SIG-M5 treated with dmso at 0.1 percent for 504 hours (cell line): Measurements from ENCODE around the gene SAA4.
A peak's percentile ranks its signal among the peaks of the same experiment; 100 is the strongest.
"Not testable (repeated sequence)": the region's sequence is repeated elsewhere in the genome, so short reads cannot be mapped to it uniquely, and the experiment has no call there.

Experiments
- DNase-seq: peaks from one replicate; lab custom pipeline; 2025; ENCODE audit not compliant: unreplicated experiment; lab: John Stamatoyannopoulos, UW

The SAA4 gene

DNA sequence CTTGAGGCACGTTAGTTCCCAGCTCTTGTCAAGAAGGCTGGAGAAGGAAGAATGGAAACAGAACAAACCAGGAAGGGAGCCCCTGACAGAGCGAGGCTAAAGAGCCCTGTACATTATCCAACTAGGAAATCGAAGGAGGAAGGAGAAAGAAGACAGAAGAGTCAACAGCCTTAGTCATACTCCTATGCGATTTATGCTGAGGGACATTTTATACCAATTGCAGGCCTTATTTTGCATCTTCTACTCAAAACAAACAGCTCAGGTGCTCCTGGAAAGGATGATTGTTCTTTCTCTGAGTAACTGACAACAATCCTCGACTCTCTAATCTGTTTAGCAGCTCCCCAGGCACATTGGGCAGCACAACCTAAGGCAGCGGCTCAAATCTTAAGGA, 10.6 kb upstream of the SAA4 start:
- DNase-seq, result not testable (repeated sequence)

DNA sequence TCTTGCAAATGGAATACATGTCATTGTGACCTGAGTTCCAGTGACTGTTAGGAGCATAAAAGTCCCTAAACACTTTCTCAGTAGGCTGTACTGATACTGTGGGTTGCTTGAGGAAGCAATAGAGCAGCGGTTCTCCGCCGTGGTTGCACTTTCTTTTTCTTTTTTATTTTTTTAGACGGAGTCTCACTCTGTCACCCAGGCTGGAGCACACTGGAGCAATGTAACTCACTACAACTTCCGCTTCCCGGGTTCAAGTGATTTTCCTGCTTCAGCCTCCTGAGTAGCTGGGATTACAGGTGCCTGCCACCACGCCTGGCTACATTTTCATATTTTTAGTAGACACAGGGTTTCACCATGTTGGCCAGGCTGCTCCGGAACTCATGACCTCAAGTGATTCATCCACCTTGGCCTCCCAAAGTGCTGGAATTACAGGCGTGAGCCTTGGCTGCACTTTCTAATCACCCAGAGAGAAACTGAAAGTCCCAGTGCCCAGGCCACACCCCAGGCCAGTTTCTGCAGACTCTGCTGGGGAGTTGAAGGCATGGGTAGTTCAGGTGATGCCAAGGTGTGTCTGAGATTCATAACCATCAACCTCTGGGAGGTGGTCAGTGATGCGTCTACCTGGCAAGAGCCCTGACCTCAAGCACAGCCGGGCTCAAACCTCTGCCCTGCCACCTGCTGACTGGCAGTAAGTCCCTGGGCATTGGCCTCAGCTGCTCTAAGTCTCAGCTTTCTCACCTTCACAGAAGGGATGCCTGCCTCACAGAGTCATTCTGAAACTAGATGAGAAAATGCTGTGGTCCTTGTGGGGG, 10.0 kb upstream of the SAA4 start:
- DNase-seq, result not testable (repeated sequence)

DNA sequence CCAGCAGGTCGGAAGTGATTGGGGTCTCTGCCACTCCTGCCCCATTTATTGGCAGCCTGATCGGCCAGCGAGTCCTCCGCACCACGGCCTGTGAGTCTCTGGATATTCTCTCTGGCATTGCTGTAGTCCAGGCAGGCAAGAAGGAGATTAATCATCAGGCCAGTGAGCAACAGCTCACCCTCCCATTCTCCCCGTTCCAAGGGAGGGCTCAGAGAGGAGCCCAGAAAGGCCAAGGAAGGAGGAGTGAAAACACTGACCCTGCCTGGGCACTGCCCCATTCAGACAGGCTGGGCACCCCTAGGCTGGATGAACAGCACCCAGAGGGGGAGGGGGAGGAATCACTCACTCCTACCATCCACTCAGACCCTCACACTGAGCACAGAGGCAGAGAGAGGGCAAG, 8.8 kb upstream of the SAA4 start:
- no peak for DNase-seq

DNA sequence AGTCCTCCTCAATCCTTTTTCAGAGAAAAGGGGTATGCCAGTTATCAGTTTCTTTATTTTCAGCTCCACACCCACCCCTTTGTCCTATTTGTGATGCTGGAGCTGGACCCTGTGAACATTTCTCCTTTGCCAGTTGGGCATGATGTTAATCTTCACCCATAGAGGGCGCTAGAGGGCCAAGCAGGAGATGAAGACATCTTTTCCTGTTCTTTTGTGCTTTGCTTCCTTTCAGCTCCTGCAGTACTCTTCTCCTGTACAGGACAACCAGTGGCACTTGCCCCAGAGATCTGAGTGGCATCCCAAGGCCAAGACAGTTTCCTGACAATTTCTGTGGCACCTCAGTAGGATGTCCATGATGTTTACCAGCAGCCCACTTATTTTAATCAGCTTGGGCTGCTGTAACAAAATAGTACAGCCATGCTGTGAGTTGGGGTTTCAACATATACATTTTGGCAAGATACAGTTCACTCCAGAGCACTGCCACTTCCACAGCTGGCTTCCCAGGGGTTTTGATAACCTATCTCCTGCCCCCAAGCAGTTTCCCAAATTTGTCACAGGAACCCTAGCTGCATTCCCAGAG, 7.3 kb upstream of the SAA4 start:
- peak; percentile 67 for DNase-seq

DNA sequence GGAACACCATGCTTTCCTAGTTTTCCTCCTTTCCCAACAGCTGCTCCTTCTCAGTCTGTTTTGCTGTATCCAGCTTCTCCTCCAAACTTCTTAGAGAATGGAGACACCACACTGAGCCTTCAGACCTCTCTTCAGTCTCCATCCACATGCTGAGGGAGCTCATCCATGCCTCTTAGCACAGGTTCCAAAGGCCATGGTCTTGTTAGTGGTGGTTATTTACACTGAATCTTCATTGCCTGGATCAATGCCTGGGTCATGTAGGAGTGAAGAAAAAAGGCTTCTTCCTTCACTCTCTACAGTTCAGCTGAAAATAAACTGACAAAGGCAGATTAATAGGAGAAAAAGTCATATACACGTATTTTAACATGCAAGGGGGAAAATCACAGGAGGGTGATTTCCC, 3.1 kb upstream of the SAA4 start:
- no peak for DNase-seq

DNA sequence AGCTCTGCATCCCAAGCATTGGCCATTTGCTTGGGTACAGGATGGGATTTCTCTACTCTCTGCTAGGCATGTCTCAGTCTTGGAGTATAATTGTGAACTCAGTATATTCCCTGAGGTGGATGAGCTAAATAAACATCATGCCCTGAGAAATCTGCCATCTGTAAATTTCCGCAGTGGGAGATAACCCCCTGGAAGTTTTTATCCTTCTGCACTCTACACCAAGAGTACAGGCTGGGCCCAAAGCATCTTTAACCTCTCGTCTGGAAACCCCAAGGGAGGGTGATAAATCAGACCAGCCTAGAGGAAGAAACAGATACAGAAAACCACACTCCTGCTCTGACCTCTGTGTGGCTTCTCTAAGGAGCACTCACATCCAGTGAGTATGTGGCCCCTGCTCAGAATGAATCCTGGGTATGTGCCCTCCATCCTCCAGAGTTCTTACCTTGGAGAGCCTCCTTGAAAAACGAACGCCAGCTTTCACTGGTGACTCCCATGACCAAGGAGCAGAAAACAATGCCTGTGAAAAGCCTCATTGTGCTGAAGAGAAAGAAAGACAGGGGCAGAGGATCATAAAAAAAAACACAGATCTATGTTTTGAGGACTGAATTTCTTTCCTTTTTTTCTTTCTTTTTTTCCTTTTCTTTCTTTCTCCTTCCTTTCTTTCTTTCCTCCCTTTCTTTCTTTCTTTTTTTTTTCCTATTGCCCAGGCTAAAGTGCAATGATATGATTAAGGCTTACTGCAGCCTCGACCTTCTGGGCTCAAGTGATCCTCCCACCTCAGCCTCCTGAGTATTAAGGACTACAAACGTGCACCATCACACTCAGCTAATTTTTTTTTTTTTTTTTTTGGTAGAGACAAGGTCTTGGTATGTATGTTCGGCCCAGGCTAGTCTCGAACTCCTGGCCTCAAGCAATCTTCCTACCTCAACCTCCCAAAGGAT, 938 bp downstream of the SAA4 start:
- DNase-seq, result no peak

DNA sequence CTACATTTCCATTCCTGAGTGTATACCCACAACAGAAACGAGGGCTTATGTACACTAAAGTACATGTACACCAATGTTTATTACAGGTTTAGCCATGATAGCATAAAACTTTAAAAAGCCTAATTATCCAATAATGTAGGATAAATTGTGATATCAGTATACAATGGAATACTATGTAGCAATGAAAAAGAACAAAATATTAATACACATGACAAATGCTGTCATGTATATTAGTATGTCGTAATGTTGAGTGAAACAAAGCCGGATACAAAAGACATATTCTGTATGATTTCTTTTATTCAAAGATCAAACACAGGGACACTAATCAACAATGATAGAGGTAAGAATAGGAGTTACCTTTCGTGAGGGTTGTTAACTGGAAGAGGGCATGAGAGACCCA, 2.7 kb downstream of the SAA4 start:
- DNase-seq, result no peak

DNA sequence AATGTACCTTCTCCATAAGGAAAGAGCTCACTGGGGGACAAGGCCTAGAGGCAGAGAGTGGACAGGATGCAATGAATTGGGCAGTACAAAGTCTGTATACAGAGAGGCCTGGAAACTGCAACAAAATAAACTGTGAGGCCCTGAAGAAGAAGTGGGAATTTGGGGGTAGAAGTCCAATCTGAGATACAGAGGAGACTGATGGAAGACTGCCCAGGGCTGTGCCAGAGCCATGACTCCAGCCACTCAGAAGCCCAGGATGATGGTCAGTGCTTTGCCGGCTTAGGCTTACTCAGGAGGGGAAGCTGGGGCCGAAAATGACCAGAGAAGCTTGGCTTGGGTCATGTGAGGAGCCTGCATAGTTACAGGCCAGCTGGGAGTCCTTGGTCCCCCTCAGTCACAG, 5.7 kb downstream of the SAA4 start:
- DNase-seq, result no peak

DNA sequence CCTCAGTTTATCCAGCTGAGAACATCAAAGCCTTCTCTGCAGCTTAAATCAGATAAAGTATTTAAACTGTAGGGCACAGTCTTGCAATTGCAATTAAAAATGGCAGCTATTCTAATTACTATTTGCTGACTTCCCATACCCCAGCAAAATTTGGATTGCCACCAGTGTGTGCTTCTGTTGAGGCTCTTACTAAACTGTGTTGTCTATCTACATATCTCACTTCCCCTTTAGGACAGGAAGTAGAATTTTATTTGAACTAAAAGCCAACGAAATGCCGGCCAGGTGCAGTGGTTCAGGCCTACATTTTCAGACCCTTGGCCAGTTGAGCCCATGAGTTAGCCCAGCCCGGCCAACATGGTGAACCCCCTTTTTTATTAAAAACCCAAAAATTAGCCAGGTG, 7.1 kb downstream of the SAA4 start:
- peak; percentile 19 for DNase-seq

DNA sequence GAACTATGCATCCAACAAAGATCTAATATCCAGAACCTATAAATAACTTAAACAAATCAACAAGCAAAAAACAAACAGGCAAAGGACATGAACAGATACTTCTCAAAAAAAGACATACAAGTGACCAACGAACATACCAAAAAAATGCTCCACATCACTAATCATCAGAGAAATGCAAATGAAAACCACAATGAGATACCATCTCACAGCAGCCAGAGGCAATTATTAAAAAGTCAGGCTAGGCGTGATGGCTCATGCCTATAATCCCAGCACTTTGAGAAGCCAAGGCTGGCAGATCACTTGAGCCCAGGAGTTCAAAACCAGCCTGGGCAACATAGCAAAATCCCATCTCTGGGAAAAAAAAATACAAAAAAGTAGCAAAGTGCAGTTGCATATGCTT, 10.7 kb downstream of the SAA4 start:
- no peak for DNase-seq

DNA sequence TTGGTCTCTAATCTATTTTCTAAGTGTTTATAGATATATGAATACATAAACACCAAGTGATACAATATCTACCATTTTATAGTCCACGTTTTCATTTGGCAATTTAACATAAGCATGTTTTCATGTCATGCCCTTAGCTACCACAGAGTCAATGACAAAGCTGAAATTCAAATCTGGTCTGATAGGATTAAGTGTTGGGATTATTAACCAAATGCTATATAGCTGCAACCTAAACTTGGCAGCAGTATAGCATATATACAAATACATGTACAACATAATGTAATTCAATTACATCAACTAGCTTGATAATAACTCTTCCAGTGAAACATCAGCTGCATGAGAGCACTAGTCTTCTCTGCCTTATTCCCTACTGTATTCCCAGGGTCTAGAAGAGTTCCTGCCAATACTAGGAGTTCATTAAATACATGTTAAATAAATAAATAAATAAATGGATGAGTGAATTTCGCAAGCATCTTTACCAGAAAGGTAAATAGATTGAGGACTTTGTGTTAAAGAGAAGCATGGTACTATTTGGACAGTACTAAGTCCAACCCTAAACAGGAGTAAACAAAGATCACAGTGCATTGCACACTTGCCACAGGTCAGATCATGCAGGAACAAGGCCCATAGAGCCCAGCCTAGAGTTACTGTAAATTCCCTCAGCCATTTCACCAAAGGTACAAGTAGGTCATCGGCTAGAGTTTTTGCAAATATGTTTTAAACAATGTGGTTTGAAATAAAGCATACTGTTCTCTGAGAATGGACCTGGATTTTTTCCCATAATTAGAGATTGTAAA, 12.8 kb downstream of the SAA4 start:
- no peak for DNase-seq

DNA sequence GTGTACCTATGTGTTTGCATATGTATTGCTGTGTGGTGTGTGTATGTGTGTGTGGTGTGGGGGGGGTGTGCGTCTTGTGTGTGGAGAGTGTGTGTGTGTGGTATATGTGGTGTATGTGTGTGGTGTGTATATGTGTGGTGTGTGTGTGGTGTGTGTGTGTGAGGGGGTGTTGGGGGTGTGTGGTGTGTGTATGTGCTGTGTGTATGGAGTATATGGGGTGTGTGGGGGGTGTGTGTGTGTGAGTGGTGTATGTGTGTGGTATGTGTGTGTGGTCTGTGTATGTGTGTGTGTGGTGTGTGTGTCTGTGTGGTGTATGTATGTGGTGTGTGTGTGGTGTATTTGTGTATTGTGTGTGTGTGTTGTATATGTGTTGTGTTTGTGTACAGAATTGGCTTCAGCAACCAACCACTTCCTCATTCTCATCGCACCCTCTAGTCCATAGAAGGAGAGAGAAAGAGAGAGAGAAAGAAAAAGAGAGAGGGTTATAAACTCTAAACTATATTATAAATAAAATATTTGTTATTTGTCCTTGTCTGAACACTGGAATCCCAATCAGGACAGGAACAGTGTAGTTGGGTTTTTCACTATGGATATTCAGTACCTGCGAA, 13.7 kb downstream of the SAA4 start:
- no peak for DNase-seq

DNA sequence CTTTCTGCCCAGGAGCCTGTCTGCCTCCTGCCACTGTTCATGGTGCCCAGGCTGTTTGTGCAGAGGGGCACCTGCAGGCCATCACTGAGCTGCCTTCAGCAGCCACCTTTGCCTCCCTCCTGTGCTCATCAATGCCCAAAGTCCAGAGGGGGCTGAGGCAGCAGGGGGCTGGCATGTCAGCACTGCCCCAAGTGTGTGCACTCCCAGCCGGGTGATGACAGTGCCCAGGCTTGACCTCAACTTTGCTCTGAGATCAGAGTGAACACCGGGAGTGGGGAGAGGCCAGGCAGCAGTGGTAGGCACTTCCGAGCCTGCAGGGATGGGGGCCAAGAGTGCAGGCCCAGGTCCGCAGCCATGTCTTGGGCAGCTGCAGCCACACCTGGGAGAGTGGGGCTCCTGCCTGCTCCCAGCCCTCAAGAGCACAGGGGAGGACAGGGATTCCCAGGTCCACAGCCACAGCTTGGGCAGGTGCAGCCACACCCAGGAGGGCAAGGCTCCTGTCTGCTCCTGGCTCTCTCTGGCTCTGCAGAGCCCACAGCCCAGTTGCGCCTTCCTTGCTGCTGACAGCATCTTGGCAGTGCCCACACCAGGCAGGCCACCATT, 15.2 kb downstream of the SAA4 start:
- DNase-seq, result no peak

DNA sequence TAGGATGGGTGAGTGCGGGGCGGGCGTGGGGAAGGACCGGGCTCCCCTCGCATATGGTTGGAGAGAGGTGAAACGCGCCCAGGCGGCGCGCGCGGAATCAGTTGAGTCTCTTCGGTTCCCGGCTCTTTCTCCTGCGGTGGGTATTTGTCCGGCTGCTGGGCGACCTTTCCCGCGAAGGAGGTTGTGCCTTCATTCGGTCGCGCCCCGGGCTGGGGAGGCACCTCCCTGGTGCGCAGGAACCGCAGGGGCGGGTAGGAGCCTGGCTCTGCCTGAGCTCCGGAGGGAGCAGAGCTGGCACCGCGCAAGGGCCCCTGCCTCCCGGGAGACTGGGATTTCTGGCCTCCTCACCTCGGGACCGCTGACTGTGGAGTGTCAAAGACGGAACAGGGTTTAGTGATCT, 27.5 kb downstream of the SAA4 start:
- DNase-seq, result no peak

DNA sequence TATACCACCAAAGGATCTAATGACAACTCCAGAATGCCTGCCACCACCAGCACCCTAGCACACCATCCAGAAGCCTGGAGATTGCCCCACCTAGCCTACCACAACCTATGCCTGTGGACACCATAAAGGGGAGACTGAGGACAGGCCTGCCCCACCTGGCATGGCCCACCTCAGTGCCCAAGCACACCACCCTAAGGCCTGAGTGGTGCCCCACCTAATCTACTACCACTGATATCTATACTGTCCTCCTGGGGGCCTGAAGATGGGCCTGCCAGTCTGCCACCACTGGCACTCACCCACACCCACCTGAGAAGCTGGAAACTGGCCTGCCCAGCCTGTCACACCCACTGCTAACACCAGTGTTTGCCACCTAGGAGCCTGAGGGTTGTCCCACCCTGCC, 31.8 kb downstream of the SAA4 start:
- DNase-seq, result no peak

DNA sequence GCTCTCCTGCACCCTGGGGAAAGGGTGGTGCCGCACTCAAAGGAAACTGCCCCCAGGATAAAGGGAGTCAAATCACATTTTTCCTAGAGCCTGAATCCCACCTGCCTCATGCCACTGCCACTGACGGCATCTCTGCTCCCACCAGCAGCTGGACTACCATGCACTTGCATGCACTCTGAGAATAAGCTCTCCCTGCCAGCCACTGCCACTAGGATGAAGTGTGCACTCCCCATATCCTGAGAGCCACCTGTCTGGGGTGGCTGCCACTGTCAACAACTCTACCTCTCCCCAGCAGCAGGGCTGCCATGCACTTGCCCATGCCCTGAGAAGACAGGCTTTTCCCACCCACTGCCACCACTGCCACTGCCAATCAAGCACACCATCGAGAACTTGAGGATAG, 32.4 kb downstream of the SAA4 start:
- no peak for DNase-seq

DNA sequence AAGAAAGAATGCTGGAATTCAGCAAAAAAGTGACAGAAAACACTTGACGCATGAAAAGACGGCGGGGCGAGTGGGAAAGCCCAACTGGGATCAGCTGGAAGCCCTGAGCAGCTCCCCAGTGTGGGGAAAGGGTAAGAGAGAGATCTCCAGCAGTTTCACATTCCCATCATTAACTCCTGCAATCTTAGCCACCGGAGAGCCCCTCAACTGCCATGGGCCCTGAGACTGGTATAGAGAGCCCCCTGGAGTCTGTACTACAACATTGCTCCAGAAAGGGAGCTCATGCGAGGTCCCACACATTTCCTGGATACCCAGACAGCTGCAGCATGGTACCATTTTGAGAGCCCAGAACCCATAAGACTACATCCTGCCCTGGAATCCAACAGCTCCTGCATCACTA, 32.9 kb downstream of the SAA4 start:
- peak; percentile 3 for DNase-seq

DNA sequence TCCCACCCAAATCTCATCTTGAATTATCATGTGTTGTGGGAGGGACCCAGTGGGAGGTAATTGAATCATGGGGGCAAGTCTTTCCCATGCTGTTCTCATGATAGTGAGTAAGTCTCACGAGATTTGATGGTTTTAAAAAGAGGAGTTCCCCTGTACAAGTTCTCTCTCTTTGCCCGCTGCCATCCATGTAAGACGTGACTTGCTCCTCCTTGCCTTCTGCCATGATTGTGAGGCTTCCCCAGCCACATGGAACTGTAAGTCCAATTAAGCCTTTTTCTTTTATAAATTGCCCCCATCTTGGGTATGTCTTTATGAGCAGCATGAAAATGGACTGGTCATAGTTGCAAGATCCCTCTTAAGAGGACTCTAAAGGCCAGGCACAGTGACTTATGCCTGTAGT, 38.9 kb downstream of the SAA4 start:
- not testable (repeated sequence) for DNase-seq

DNA sequence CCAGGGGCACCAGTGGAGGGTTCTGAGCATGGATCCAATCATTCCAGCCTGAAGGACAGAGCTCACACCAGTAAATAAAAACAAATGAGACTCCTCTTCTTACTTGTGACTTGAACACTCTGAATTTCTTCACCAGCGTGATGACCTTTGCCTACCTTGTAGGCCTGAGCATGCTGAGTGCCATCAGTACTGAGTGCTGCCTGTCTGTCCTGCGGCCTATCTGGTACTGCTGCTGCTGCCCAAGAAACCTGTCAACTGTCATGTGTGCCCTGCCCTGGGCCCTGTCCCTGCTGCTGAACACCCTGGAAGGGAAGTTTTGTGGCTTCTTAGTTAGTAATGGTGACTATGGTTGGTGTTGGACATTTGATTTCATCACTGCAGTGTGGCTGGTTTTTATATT, 40.1 kb downstream of the SAA4 start:
- DNase-seq, result no peak

DNA sequence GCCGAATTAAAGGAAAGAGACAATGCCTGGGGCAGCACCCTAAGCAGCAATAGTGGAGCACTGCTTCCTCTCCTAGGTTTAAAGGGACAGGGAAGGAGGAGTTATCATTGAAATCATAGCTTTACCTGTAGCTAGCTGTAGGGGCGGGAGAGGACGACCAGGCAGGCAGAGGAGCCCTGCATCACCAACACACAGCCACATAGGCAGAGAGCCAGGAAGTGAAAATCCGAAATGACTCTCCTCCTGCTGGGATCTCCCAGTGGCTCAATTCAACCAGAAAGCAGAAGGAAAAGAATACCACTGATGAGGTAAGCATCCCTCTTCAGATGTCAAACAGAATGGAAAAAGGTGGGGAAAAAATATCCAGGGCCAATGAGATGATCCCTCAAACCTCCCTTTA, 43.6 kb downstream of the SAA4 start:
- DNase-seq, result no peak
